ENCODE data around the gene DEF6.

The DEF6 gene

DNA sequence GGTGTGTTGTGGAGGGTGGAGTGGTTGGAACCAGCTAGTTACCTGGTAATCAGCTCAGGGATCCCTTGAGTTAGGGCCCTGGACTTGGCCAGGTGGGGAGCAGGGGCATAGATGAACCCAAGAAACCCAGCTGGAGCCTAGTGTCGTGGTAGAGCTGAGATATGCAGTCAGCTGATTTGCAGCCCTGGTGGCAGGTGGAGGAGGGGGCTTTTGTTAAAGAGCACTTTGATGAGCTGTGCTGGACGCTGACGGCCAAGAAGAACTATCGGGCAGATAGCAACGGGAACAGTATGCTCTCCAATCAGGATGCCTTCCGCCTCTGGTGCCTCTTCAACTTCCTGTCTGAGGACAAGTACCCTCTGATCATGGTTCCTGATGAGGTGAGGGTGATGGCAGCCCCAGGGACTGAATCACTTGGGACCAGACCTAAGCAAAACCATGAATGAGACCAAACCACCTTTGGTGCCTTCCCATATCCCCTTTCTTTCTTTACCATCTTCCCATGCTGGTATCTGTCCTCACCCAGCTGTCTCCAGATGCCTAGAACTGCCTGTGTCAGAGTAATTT is 12.7 kb downstream of the DEF6 start:
- Histone ChIP-seq H3F3A (ENCODE audit: low read depth) (no peaks in the 10 kb centered on the region), H3K4me1 (ENCODE audit: insufficient read depth, low read length, poor library complexity, severe bottlenecking) (peaks cover 56% of the 10 kb centered on the region), H3K27me3 (ENCODE audit: insufficient read depth, low read length, poor library complexity, severe bottlenecking) (no peaks in the 10 kb centered on the region), H3K9me2 (replicated peaks; ENCODE audit: low read depth, low read length) (no peaks in the 10 kb centered on the region), H3K79me2 (ENCODE audit: insufficient read depth, low read length) (peaks cover 75% of the 10 kb centered on the region), H3K9me3 (ENCODE audit: insufficient read depth, low read depth, low read length) (no peaks in the 10 kb centered on the region), H3K4me3 (ENCODE audit: low read length, poor library complexity, severe bottlenecking) (peak overlapping the region; percentile 68), H4K20me1 (ENCODE audit: insufficient read depth, low read length, poor library complexity, severe bottlenecking) (no peaks in the 10 kb centered on the region), H3K9ac (ENCODE audit: low read depth, low read length, poor library complexity, severe bottlenecking) (peak overlapping the region; percentile 74), H3K4me2 (ENCODE audit: low read depth, low read length, poor library complexity, severe bottlenecking) (peak overlapping the region; percentile 82), H3K36me3 (ENCODE audit: insufficient read depth, low read length) (no peaks in the 10 kb centered on the region), H2AFZ (ENCODE audit: low read length) (no peak overlapping the region)
- TF ChIP-seq EZH2phosphoT487 (IDR thresholded peaks at IDR 0.05; ENCODE audit: borderline replicate concordance) (no peak), CTCF (conservative IDR thresholded peaks at IDR 0.05; ENCODE audit: low read length) (no peak)

- Histone ChIP-seq H4K20me1 (ENCODE audit: insufficient read depth, low read length, poor library complexity, severe bottlenecking) (no peaks in the 10 kb centered on the region), H3K4me1 (ENCODE audit: insufficient read depth, low read length, poor library complexity, severe bottlenecking) (peaks cover 59% of the 10 kb centered on the region), H3K27me3 (ENCODE audit: insufficient read depth, low read length, poor library complexity, severe bottlenecking) (no peaks in the 10 kb centered on the region), H3F3A (ENCODE audit: low read depth) (no peaks in the 10 kb centered on the region), H3K9me3 (ENCODE audit: insufficient read depth, low read depth, low read length) (no peaks in the 10 kb centered on the region), H3K9ac (ENCODE audit: low read depth, low read length, poor library complexity, severe bottlenecking) (peak overlapping the region; percentile 74), H2AFZ (ENCODE audit: low read length) (no peak overlapping the region), H3K4me3 (ENCODE audit: low read length, poor library complexity, severe bottlenecking) (peak overlapping the region; percentile 68), H3K4me2 (ENCODE audit: low read depth, low read length, poor library complexity, severe bottlenecking) (peak overlapping the region; percentile 82), H3K79me2 (ENCODE audit: insufficient read depth, low read length) (peaks cover 76% of the 10 kb centered on the region), H3K36me3 (ENCODE audit: insufficient read depth, low read length) (peaks cover 4% of the 10 kb centered on the region; the same call in 1 of the 2 replicates), H3K9me2 (replicated peaks; ENCODE audit: low read depth, low read length) (no peaks in the 10 kb centered on the region)
- TF ChIP-seq CTCF (conservative IDR thresholded peaks at IDR 0.05; ENCODE audit: low read length) (no peak), EZH2phosphoT487 (IDR thresholded peaks at IDR 0.05; ENCODE audit: borderline replicate concordance) (no peak)
Measured at GRCh38 chr6:35311390-35312075, 13.9 kb downstream of the DEF6 start.

DNA sequence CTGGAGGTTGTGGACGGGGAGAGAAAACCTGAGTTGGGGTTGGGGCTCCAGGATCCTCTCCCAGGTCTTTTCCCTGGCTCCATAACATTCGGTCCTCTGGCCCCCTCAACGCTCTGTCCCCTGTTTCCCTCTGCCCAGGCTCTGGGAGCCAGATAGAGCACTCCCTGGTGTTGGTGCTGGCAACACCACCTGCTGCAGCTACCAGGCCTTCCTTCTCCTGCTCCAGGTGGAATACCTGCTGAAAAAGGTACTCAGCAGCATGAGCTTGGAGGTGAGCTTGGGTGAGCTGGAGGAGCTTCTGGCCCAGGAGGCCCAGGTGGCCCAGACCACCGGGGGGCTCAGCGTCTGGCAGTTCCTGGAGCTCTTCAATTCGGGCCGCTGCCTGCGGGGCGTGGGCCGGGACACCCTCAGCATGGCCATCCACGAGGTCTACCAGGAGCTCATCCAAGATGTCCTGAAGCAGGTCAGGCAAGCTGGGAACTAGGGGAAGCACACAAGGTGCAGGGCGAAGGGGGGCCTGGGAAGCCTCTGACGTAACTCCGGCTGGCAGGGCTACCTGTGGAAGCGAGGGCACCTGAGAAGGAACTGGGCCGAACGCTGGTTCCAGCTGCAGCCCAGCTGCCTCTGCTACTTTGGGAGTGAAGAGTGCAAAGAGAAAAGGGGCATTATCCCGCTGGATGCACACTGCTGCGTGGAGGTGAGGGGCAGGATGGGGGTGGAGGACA is 14.6 kb downstream of the DEF6 start:
- no peak for TF ChIP-seq EZH2phosphoT487 (IDR thresholded peaks at IDR 0.05; ENCODE audit: borderline replicate concordance)
- TF ChIP-seq CTCF (conservative IDR thresholded peaks at IDR 0.05; ENCODE audit: low read length) = 0 out of 2 replicates have a peak, but pooled peaks have one; percentile 16
- Histone ChIP-seq H2AFZ (ENCODE audit: low read length) (no peak overlapping the region), H3K79me2 (ENCODE audit: insufficient read depth, low read length) (peaks cover 71% of the 10 kb centered on the region), H3K27me3 (ENCODE audit: insufficient read depth, low read length, poor library complexity, severe bottlenecking) (no peaks in the 10 kb centered on the region), H3K9me2 (replicated peaks; ENCODE audit: low read depth, low read length) (no peaks in the 10 kb centered on the region), H4K20me1 (ENCODE audit: insufficient read depth, low read length, poor library complexity, severe bottlenecking) (no peaks in the 10 kb centered on the region), H3K9ac (ENCODE audit: low read depth, low read length, poor library complexity, severe bottlenecking) (peak overlapping the region; percentile 74), H3F3A (ENCODE audit: low read depth) (no peaks in the 10 kb centered on the region), H3K9me3 (ENCODE audit: insufficient read depth, low read depth, low read length) (no peaks in the 10 kb centered on the region), H3K4me2 (ENCODE audit: low read depth, low read length, poor library complexity, severe bottlenecking) (peak overlapping the region; percentile 82), H3K4me3 (ENCODE audit: low read length, poor library complexity, severe bottlenecking) (peak overlapping the region; percentile 68), H3K4me1 (ENCODE audit: insufficient read depth, low read length, poor library complexity, severe bottlenecking) (peaks cover 57% of the 10 kb centered on the region), H3K36me3 (ENCODE audit: insufficient read depth, low read length) (peaks cover 10% of the 10 kb centered on the region; the same call in 1 of the 2 replicates)

Data from Loucy (cell line).